Measurements from ENCODE around the gene ABO.
"Not testable (repeated sequence)": the region's sequence is repeated elsewhere in the genome, so short reads cannot be mapped to it uniquely, and the experiment has no call there.

Gene ABO

DNA sequence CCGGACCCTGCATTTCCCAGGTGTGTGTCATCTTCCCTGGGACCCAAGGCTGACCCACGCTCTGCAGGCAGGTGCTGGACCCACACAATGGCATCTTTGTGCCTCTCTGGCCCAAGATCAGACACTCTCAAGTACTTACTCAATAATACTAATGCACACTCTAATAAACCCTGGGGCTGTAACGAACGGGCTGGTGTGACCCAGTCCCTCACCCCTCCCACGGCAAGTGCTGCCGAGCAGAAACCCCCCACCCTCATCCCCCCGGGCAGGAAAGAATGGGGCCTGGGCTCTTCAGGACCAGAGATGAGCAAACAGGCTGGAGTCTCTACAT is 64.8 kb downstream of the ABO start:
- TF ChIP-seq SIN3A (IDR thresholded peaks at IDR 0.05; ENCODE audit: borderline replicate concordance, insufficient read depth, low read length), result no peak
- TF ChIP-seq, protein P1, sequence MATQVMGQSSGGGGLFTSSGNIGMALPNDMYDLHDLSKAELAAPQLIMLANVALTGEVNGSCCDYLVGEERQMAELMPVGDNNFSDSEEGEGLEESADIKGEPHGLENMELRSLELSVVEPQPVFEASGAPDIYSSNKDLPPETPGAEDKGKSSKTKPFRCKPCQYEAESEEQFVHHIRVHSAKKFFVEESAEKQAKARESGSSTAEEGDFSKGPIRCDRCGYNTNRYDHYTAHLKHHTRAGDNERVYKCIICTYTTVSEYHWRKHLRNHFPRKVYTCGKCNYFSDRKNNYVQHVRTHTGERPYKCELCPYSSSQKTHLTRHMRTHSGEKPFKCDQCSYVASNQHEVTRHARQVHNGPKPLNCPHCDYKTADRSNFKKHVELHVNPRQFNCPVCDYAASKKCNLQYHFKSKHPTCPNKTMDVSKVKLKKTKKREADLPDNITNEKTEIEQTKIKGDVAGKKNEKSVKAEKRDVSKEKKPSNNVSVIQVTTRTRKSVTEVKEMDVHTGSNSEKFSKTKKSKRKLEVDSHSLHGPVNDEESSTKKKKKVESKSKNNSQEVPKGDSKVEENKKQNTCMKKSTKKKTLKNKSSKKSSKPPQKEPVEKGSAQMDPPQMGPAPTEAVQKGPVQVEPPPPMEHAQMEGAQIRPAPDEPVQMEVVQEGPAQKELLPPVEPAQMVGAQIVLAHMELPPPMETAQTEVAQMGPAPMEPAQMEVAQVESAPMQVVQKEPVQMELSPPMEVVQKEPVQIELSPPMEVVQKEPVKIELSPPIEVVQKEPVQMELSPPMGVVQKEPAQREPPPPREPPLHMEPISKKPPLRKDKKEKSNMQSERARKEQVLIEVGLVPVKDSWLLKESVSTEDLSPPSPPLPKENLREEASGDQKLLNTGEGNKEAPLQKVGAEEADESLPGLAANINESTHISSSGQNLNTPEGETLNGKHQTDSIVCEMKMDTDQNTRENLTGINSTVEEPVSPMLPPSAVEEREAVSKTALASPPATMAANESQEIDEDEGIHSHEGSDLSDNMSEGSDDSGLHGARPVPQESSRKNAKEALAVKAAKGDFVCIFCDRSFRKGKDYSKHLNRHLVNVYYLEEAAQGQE (IDR thresholded peaks at IDR 0.05; ENCODE audit: insufficient read depth in 1 of 2, low read depth in 2 of 2, low read length in 2 of 2), result no peak
- no peak for TF ChIP-seq FOXP2 (optimal IDR thresholded peaks at IDR 0.05; ENCODE audit: borderline replicate concordance, extremely low read depth, extremely low read length, insufficient read depth)
- TF ChIP-seq POLR2AphosphoS5 (IDR thresholded peaks at IDR 0.05; ENCODE audit: low read depth, low read length), result no peak

DNA sequence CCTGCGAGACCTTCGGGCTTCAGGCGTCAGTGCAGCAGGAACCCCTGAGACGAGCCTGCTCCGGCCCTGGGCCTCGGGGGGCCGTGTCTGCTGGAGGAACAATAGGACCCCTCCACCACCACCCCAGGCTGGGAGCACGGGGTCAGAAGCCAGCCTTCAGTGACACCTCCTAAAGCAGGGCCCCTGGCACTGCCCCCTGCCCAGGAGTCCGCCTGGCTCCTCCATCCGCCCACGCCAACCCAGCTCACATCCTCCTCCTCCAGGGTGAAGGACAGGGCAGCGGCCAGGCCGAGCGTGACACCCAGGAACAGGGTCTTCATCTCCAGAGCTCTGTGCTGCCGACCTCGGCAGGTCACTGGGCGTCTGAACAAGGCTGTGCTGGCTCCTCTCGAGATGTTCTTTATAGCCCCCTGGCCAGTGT is 66.1 kb downstream of the ABO start, which contains the start of gene OBP2B:
Gene OBP2B (minus strand): TSS at position 371 of the 421 bp plus-strand sequence. CDS start 51 bp downstream, at position 320.
- not testable (repeated sequence) for TF ChIP-seq POLR2AphosphoS5 (IDR thresholded peaks at IDR 0.05; ENCODE audit: low read depth, low read length); SIN3A (IDR thresholded peaks at IDR 0.05; ENCODE audit: borderline replicate concordance, insufficient read depth, low read length); TAF1 (IDR thresholded peaks at IDR 0.05; ENCODE audit: borderline replicate concordance, insufficient read depth, low read length)

DNA sequence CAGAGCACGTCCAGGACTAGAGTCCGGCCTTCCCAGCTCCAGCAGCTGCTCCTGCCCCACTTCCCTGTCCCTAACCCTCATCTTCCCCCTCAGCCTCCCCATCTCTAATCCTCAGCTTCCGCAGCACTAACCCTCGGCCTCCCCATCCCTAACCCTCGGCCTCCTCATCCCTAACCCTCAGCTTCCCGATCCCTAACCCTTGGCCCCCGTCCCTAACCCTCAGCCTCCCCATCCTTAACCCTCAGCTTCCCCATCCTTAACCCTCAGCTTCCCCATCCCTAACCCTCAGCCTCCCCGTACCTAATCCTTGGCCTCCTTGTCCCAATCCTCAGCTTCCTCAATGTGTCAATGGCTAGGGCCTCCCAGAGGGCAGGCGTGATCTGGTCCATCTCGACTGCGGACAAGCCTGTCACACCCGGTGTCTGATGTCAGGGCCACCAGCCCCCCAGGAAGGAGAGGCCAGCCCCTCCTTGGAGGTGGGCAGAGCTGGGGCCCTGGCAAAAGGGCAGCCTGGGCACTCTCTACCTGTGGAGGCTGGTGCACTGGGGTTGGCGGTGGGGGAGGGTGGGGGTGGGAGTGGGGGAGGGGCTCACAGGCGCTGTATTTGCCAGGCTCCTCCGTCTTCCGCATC is 67.3 kb downstream of the ABO start:
- TF ChIP-seq, protein P1 (IDR thresholded peaks at IDR 0.05; ENCODE audit: insufficient read depth in 1 of 2, low read depth in 2 of 2, low read length in 2 of 2), result no peak
- TF ChIP-seq POLR2AphosphoS5 (IDR thresholded peaks at IDR 0.05; ENCODE audit: low read depth, low read length) (no peak), SIN3A (IDR thresholded peaks at IDR 0.05; ENCODE audit: borderline replicate concordance, insufficient read depth, low read length) (no peak), FOXP2 (optimal IDR thresholded peaks at IDR 0.05; ENCODE audit: borderline replicate concordance, extremely low read depth, extremely low read length, insufficient read depth) (no peak), TAF1 (IDR thresholded peaks at IDR 0.05; ENCODE audit: borderline replicate concordance, insufficient read depth, low read length) (no peak)

DNA sequence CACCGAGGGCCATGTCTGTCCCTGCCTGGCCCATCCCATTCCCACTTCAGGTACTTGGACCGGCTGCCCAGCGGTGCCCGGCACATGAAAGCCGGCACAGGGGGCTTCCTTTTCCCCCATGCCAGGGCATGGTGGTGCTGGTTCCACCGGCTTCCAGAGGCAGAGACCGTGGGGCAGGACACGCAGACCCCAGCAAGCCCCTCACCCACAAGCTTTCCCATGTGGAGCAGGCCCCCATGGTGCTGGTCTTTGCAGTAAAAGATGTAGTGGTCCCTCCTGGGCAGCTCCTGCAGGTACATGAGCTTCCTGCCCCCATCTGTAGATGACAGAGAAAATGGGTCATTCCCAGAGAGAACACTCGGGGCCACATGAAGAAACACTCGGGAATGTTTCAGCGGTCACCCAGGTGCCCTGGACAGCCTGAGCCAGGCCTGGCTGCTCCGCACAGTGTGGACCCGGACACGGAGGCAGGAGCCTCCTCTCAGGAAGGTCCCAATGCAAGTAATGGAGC is 67.9 kb downstream of the ABO start:
- no peak for TF ChIP-seq TAF1 (IDR thresholded peaks at IDR 0.05; ENCODE audit: borderline replicate concordance, insufficient read depth, low read length)
- no peak for TF ChIP-seq FOXP2 (optimal IDR thresholded peaks at IDR 0.05; ENCODE audit: borderline replicate concordance, extremely low read depth, extremely low read length, insufficient read depth)
- TF ChIP-seq POLR2AphosphoS5 (IDR thresholded peaks at IDR 0.05; ENCODE audit: low read depth, low read length), result no peak
- no peak for TF ChIP-seq SIN3A (IDR thresholded peaks at IDR 0.05; ENCODE audit: borderline replicate concordance, insufficient read depth, low read length)
- TF ChIP-seq, protein P1 (IDR thresholded peaks at IDR 0.05; ENCODE audit: insufficient read depth in 1 of 2, low read depth in 2 of 2, low read length in 2 of 2), result no peak

DNA sequence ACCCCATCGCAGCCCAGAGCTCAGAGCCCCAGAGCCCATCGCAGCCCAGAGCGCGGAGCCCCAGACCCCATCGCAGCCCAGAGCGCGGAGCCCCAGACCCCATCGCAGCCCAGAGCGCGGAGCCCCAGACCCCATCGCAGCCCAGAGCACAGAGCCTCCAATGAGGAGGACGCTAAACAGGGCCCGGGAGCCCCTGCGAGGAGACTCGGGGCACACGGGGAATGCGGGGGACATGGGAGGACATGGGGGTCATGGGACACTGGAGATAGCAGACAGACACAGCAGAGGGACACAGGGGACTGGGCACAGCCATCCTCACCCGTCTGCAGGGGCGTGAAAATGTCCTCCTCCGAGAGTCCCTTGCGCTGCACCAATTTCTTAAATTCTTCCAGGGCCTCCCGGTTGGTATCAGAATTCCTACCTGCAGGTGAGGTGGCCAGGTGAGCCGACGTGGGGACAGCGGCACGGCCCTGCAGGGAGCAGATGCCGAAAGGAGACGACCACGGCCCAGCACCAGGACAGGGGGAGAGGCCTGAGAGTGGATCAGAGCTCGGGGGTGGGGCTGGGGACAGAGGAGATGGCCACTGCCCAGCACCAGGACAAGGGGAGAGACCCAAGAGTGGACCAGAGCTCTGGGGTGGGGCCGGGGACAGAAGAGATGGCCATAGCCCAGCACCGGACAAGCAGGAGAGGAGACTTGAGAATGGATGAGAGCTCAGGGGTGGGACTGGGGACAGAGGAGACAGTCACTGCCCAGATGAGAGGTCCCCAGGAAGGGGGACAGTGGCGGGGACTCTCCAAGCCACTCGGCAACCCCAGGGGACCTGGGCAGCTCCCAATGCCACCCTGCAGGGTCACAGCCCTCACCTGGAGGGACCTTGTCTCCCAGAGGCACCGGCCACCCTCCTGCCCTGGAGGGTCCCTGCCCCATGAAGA is 68.7 kb downstream of the ABO start:
- no peak for TF ChIP-seq POLR2AphosphoS5 (IDR thresholded peaks at IDR 0.05; ENCODE audit: low read depth, low read length)
- TF ChIP-seq FOXP2 (optimal IDR thresholded peaks at IDR 0.05; ENCODE audit: borderline replicate concordance, extremely low read depth, extremely low read length, insufficient read depth), result no peak
- TF ChIP-seq SIN3A (IDR thresholded peaks at IDR 0.05; ENCODE audit: borderline replicate concordance, insufficient read depth, low read length), result no peak
- TF ChIP-seq TAF1 (IDR thresholded peaks at IDR 0.05; ENCODE audit: borderline replicate concordance, insufficient read depth, low read length), result no peak
- TF ChIP-seq, protein P1 (IDR thresholded peaks at IDR 0.05; ENCODE audit: insufficient read depth in 1 of 2, low read depth in 2 of 2, low read length in 2 of 2), result no peak
